Loucy (cell line): ENCODE data around the gene QRFP.

Source experiments
- H2AFZ ChIP-seq: fragments of 200-600 bp; sonication (generic); 2 replicates; pipeline ENCODE4 v1.6.0; 2016; ENCODE audit warnings: antibody characterized with exemption, mild to moderate bottlenecking, low read length, moderate library complexity
- H3F3A ChIP-seq: fragments of 200-600 bp; 2 replicates; pipeline ENCODE4 v1.6.0; 2016; ENCODE audit warnings: antibody characterized with exemption, low read depth, mild to moderate bottlenecking
- H3K27me3 ChIP-seq: fragments of 200-600 bp; sonication (generic); 2 replicates; pipeline ENCODE4 v1.6.1; 2014; ENCODE audit warnings: low read length, mild to moderate bottlenecking; ENCODE audit not compliant: insufficient read depth, poor library complexity, severe bottlenecking
- H3K36me3 ChIP-seq: fragments of 200-600 bp; sonication (generic); 2 replicates; pipeline ENCODE4 v1.6.1; 2016; ENCODE audit warnings: low read length; ENCODE audit not compliant: insufficient read depth
- H3K4me1 ChIP-seq: fragments of 200-600 bp; sonication (generic); 2 replicates; pipeline ENCODE4 v1.5.1; 2014; ENCODE audit warnings: low read length, mild to moderate bottlenecking; ENCODE audit not compliant: insufficient read depth, poor library complexity, severe bottlenecking
- H3K4me2 ChIP-seq: fragments of 200-600 bp; sonication (generic); 2 replicates; pipeline ENCODE4 v1.6.0; 2014; ENCODE audit warnings: antibody characterized with exemption, low read length, low read depth, mild to moderate bottlenecking; ENCODE audit not compliant: poor library complexity, severe bottlenecking
- H3K4me3 ChIP-seq: fragments of 200-600 bp; sonication (generic); 2 replicates; pipeline ENCODE4 v1.5.1; 2014; ENCODE audit warnings: low read length, mild to moderate bottlenecking, mixed read lengths; ENCODE audit not compliant: poor library complexity, severe bottlenecking
- H3K79me2 ChIP-seq: fragments of 200-600 bp; sonication (generic); 2 replicates; pipeline ENCODE4 v1.6.1; 2014; ENCODE audit warnings: low read length; ENCODE audit not compliant: insufficient read depth
- H3K9ac ChIP-seq: fragments of 200-600 bp; sonication (generic); 2 replicates; pipeline ENCODE4 v1.6.0; 2014; ENCODE audit warnings: mild to moderate bottlenecking, low read depth, low read length, moderate library complexity; ENCODE audit not compliant: poor library complexity, severe bottlenecking
- H3K9me2 ChIP-seq: fragments of 200-600 bp; sonication (generic); replicated peaks from 2 replicates; pipeline ENCODE4 v1.6.1; 2016; ENCODE audit warnings: low read depth, low read length, mixed read lengths
- H3K9me3 ChIP-seq: fragments of 200-600 bp; sonication (generic); 2 replicates; pipeline ENCODE4 v1.6.1; 2014; ENCODE audit warnings: mild to moderate bottlenecking, antibody characterized with exemption, low read length, low read depth; ENCODE audit not compliant: insufficient read depth
- H4K20me1 ChIP-seq: fragments of 200-600 bp; sonication (generic); 2 replicates; pipeline ENCODE4 v1.6.0; 2014; ENCODE audit warnings: antibody characterized with exemption, low read length, mild to moderate bottlenecking; ENCODE audit not compliant: insufficient read depth, poor library complexity, severe bottlenecking
- CTCF ChIP-seq: fragments of 200-600 bp; sonication (generic); conservative IDR thresholded peaks from 2 replicates; pipeline ENCODE4 v1.5.1; 2014; ENCODE audit warnings: mild to moderate bottlenecking, antibody characterized with exemption, low read length
- EZH2phosphoT487 ChIP-seq: fragments of 200-600 bp; IDR thresholded peaks from 2 replicates; pipeline ENCODE4 v1.6.1; 2018; ENCODE audit warnings: antibody characterized with exemption, mild to moderate bottlenecking, moderate library complexity, borderline replicate concordance

Gene QRFP

GRCh38 chr9:130866474-130866965 is 30.1 kb downstream of the QRFP start:
- TF ChIP-seq EZH2phosphoT487 = no peak
- TF ChIP-seq CTCF = peak; percentile 68
- Histone ChIP-seq H3F3A (no peaks in the 10 kb centered on the region), H4K20me1 (peaks cover 4% of the 10 kb centered on the region)

GRCh38 chr9:130865921-130866320 is 30.7 kb downstream of the QRFP start:
- H3F3A ChIP-seq = no peaks in the 10 kb centered on the region
- H3K9me3 ChIP-seq = no peaks in the 10 kb centered on the region
- no peaks in the 10 kb centered on the region for H3K9me2 ChIP-seq
- H3K79me2 ChIP-seq = no peaks in the 10 kb centered on the region
- no peak overlapping the region for H3K4me2 ChIP-seq
- H3K4me3 ChIP-seq = no peak overlapping the region
- no peak overlapping the region for H3K9ac ChIP-seq
- H3K27me3 ChIP-seq = no peaks in the 10 kb centered on the region
- no peak overlapping the region for H2AFZ ChIP-seq
- H3K36me3 ChIP-seq = peaks cover 17% of the 10 kb centered on the region; the same call in 1 of the 2 replicates
- H4K20me1 ChIP-seq = peaks cover 4% of the 10 kb centered on the region
- TF ChIP-seq EZH2phosphoT487 (no peak), CTCF (no peak)
- no peaks in the 10 kb centered on the region for H3K4me1 ChIP-seq

More at GRCh38 chr9:130866474-130866965, 30.1 kb downstream of the QRFP start:
- no peak overlapping the region for H3K4me2 ChIP-seq
- H3K79me2 ChIP-seq = no peaks in the 10 kb centered on the region
- H3K36me3 ChIP-seq = peaks cover 18% of the 10 kb centered on the region; the same call in 1 of the 2 replicates
- no peaks in the 10 kb centered on the region for H3K27me3 ChIP-seq
- H2AFZ ChIP-seq = no peak overlapping the region
- no peaks in the 10 kb centered on the region for H3K4me1 ChIP-seq
- no peaks in the 10 kb centered on the region for H3K9me3 ChIP-seq
- no peak overlapping the region for H3K4me3 ChIP-seq
- no peak overlapping the region for H3K9ac ChIP-seq
- H3K9me2 ChIP-seq = no peaks in the 10 kb centered on the region

GRCh38 chr9:130864541-130864940 is 32.1 kb downstream of the QRFP start:
- H3K9me2 ChIP-seq = no peaks in the 10 kb centered on the region
- H3K4me2 ChIP-seq = no peak overlapping the region
- H3F3A ChIP-seq = no peaks in the 10 kb centered on the region
- H3K4me1 ChIP-seq = no peaks in the 10 kb centered on the region
- no peak overlapping the region for H3K4me3 ChIP-seq
- H3K36me3 ChIP-seq = peaks cover 17% of the 10 kb centered on the region; the same call in 1 of the 2 replicates
- H3K79me2 ChIP-seq = no peaks in the 10 kb centered on the region
- TF ChIP-seq EZH2phosphoT487 (no peak), CTCF (no peak)
- H3K27me3 ChIP-seq = no peaks in the 10 kb centered on the region
- peaks cover 4% of the 10 kb centered on the region for H4K20me1 ChIP-seq
- no peak overlapping the region for H3K9ac ChIP-seq
- no peaks in the 10 kb centered on the region for H3K9me3 ChIP-seq
- no peak overlapping the region for H2AFZ ChIP-seq
